Cortex of kidney (tissue), 1 donor: Measurements from ENCODE around the gene STK4.
"Not testable (repeated sequence)": the region's sequence is repeated elsewhere in the genome, so short reads cannot be mapped to it uniquely, and the experiment has no call there.

ENCODE experiments used
- DNase-seq: peaks from one replicate; lab custom pipeline; 2025; lab: John Stamatoyannopoulos, UW

Gene STK4

GRCh38 chr20:45055056-45055455 lies 88.7 kb downstream of the STK4 start:
- DNase-seq = no peak

- DNase-seq = no peak
Observed at GRCh38 chr20:45056473-45057173, 90.3 kb downstream of the STK4 start.

DNA sequence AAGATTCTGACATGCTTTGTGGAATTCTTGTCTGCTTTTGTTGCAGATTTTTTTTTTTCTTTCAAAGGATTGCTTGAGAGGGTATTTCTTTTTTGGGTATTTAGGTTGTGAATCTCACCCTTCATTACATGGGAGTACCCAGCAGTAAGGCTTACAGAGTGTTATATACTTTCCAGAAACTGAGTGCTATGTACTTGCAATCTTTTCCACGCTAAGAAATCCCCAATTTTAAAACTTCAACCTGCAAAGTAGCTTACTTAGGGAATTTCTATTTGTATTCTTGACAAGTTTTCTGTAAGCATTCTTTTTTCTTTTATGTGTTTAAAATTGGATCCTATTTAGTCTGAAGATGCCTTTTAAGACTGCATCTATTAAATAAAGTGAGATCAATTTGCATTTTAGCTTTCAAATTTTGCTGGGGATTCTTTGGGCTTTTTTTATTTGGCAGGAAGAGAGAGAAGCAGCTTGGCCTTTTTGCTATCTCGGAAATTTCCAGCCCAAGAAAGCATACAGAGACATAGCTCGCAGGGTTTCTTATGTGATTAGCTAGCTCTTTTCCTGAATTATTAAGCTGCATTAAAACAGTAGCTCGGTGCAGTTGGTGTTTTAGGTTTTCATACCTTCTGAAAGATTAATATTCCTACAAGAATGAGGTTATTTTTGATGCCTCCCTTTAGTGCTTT lies 92.0 kb downstream of the STK4 start:
- DNase-seq = no peak

DNA sequence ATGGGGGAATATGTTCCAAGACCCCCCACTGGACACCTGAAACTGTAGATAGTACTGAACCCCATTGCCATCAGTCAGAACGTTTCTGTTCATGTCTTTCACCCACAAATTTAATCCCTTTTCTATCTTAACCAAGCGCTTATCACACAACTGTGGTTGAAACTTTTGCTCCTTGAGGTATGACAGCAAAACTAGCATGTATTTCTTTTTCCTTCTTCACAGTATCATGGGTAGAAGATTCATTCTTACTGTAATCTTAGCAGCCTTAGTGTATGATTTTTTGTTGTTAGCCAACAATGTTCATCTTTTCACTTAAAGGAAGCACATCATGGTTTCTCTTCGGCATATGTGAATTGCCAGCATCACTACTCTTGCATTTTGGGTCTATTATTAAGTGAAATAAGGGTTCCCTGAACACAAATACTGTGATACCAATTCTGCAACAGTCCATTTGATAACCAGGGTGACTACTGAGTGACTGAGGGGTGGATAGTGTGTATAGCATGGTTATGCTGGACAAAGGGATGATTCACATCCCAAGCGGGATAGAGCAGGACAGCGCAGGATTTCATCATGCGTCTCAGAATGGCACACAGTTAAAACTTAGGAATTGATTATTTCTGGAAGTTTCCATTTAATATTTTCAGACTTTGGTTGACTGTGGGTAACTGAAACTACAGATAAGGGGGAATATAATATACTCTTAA lies 92.9 kb downstream of the STK4 start:
- no peak for DNase-seq

GRCh38 chr20:45060294-45060693 lies 94.0 kb downstream of the STK4 start:
- DNase-seq = no peak

- no peak for DNase-seq
Observed at GRCh38 chr20:45061244-45061643, 94.9 kb downstream of the STK4 start.

DNA sequence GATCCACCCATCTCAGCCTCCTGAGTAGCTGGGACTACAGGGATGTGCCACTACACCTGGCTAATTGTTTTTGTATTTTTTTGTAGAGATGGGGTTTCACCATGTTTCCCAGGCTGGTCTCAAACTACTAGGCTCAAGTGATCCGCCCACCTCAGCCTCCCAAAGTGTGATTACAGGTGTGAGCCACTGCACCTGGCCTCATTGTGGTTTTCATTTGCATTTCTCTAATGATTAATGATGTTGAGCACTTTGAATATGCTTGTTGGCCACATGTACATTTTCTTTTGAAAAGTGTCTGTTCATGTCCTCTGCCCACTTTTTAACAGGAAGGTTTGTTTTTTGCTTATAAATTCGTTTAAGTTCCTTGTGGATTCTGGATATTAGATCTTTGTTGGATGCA lies 96.8 kb downstream of the STK4 start:
- not testable (repeated sequence) for DNase-seq

GRCh38 chr20:45064812-45065211 lies 98.5 kb downstream of the STK4 start:
- DNase-seq = no peak

DNA sequence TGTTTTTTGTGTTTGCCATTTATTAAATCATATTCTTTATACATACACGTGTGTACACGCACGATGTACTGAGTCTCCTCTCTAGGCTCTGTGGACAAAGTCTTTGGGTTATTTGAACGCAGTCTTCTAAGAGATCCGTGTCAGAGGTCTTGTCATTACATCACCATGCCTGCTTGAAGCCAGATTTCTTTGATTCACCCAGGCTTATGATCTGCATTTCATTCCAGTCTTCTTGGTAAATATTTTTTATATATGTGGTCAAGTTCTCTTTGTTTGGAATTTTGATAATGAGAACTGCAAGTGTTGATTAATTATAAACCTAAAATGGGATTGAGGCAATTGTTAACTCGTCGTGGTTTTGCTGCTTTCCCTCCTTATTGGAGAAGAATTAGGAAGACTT lies 100.1 kb downstream of the STK4 start:
- no peak for DNase-seq

DNA sequence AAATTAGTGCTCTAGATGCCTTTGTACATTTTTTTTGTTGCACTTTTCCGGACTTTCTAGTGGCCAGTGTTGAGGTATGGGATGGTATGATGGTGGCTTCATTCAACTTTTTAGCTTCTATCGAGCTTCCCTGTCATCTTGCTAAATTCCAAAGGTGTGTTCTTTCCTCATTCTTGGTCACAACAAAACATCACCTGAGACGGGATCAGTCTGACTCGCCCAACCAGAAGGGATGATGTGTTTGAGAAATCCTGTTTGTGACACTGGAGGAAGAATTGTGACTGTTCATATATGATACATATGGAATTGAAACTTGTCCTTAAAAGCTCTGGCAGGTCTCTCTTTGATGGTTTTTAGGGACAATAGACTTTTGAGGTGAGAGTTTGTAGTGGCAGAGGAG lies 100.8 kb downstream of the STK4 start:
- no peak for DNase-seq

- no peak for DNase-seq
Observed at GRCh38 chr20:45067558-45067957, 101.2 kb downstream of the STK4 start.

- DNase-seq = no peak
Observed at GRCh38 chr20:45069261-45069660, 102.9 kb downstream of the STK4 start.

DNA sequence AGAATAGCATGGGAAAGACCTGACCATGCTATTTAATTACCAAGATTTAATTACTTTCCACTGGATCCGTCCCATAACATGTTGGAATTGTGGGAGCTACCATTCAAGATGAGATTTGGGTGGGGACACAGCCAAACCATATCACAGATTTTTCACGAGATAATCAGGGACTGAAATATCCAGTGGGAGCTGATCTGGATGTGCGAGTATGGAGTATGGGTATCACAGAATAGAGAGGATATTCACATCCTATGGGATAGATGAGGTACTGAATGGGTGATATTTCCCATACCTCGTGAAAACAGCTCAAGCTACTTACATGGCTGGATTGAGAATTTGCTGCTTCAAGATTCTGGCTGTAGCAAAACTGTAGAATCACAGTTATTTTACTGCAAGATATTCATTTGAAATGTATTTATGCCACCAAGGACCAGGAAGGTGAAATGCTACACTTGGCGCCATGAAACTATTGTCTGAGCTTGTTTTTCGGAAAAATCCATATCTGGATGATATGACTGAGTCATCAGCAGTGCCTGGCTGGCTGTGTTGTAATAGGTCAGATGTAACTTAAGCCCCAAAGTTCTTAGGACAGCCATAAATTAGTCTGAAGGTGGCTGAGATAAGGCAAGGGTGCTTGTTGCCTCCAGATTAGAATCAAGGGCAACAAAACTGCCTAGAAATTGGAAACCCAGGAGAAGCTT lies 104.8 kb downstream of the STK4 start:
- no peak for DNase-seq

DNA sequence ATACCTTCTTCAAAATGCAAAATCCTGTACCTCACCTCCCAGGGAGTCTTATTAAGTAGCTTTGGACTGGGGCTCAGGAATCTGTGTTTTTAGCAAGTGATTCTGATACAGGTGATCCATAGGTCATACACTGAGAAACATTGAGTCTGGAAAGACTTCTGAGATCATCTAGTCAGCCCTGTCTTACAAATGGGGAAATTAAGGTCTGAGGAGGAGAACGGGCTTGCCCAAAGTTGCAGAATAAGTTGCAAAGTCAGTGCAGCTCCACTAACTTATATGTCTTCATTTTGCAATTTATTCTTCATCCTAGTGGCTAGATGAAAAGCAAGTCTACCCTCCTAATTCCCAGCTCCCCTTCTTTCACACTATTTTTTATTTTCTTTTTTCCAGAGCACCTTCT lies 105.8 kb downstream of the STK4 start:
- no peak for DNase-seq

- DNase-seq = no peak
Observed at GRCh38 chr20:45073221-45073620, 106.9 kb downstream of the STK4 start.

GRCh38 chr20:45077559-45077958 lies 111.2 kb downstream of the STK4 start:
- DNase-seq = no peak

- DNase-seq = no peak
Observed at GRCh38 chr20:45080867-45081624, 114.7 kb downstream of the STK4 start.

DNA sequence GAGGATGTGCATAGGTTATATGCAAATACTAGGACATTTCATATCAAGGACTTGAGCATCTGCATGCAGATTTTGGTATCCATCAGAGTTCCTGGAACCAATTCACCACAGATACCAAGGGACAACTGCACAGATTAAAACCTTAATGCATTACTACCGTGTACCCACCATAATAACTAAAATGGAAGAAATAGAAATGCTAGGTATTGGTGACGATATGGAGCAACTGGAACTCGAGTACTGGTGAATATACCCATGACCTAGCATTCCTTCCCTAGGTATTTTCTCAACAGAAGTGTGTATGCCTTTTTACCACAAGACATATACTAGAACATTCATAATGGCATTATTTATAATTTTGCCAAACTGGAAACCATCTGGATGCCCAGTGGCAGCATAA lies 116.2 kb downstream of the STK4 start:
- DNase-seq = no peak

- DNase-seq = no peak
Observed at GRCh38 chr20:45083127-45083526, 116.8 kb downstream of the STK4 start.

GRCh38 chr20:45085289-45085688 lies 119.0 kb downstream of the STK4 start:
- DNase-seq = no peak

- no peak for DNase-seq
Observed at GRCh38 chr20:45085867-45086266, 119.6 kb downstream of the STK4 start.
